ENCODE results near the gene MIPEP.

DNA sequence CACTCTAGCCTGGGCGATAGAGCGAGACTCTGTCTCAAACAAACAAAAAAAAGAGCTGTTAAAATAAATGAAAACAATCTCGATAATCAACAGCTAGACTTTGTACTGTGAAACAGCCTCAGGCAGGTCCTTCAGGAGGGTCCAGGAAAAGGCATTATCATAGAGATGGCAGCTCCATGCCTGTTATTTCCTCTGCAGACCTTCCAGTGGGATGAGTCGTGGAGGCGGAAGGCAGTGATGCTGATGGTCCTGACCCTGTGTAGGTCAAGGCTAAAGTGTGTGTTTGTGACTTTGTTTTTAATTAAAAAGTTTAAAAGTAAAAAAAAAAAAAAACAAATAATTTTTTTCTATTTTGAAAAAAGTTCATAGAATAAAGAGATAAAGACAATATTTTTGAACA is 201.6 kb downstream of the MIPEP start:
- TF ChIP-seq, protein P1, sequence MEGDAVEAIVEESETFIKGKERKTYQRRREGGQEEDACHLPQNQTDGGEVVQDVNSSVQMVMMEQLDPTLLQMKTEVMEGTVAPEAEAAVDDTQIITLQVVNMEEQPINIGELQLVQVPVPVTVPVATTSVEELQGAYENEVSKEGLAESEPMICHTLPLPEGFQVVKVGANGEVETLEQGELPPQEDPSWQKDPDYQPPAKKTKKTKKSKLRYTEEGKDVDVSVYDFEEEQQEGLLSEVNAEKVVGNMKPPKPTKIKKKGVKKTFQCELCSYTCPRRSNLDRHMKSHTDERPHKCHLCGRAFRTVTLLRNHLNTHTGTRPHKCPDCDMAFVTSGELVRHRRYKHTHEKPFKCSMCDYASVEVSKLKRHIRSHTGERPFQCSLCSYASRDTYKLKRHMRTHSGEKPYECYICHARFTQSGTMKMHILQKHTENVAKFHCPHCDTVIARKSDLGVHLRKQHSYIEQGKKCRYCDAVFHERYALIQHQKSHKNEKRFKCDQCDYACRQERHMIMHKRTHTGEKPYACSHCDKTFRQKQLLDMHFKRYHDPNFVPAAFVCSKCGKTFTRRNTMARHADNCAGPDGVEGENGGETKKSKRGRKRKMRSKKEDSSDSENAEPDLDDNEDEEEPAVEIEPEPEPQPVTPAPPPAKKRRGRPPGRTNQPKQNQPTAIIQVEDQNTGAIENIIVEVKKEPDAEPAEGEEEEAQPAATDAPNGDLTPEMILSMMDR (IDR thresholded peaks at IDR 0.05; ENCODE audit: low read depth, low read length) = no peak
- TF ChIP-seq EZH2phosphoT487 (IDR thresholded peaks at IDR 0.05; ENCODE audit: low read depth) = no peak
